ENCODE measurements around the gene MINDY4. TPM values are rescaled to one million over a fixed set of nuclear protein-coding genes. Genes with fewer than 3 reads are reported as not detected.

The MINDY4 gene
- total RNA-seq, 1 experiment from 2014 or later, result 1.8 TPM

GRCh38 chr7:30848121-30848855 is 77.1 kb downstream of the MINDY4 start (continued):
- no peak for TF ChIP-seq ARID4B (CRISPR knock-in tag; IDR thresholded peaks at IDR 0.05; ENCODE audit: borderline replicate concordance)
- no peak for TF ChIP-seq CBFB (CRISPR knock-in tag; IDR thresholded peaks at IDR 0.05; ENCODE audit: low read depth)
- TF ChIP-seq ESRRA (CRISPR knock-in tag; IDR thresholded peaks at IDR 0.05; ENCODE audit: borderline replicate concordance), result no peak
- no peak for TF ChIP-seq SMAD3 (CRISPR knock-in tag; IDR thresholded peaks at IDR 0.05; ENCODE audit: borderline replicate concordance)
- TF ChIP-seq ZNF416 (CRISPR knock-in tag; IDR thresholded peaks at IDR 0.05), result no peak
- TF ChIP-seq OVOL2 (CRISPR knock-in tag; IDR thresholded peaks at IDR 0.05; ENCODE audit: borderline replicate concordance), result no peak
- no peak for TF ChIP-seq CTCF (IDR thresholded peaks at IDR 0.05)
- TF ChIP-seq ZNF512 (CRISPR knock-in tag; IDR thresholded peaks at IDR 0.05; ENCODE audit: borderline replicate concordance), result no peak
- TF ChIP-seq TEAD4 (CRISPR knock-in tag; IDR thresholded peaks at IDR 0.05), result no peak
- no peak for TF ChIP-seq STAT6 (CRISPR knock-in tag; conservative IDR thresholded peaks at IDR 0.05; ENCODE audit: low read depth)

GRCh38 chr7:30849565-30849964 is 78.3 kb downstream of the MINDY4 start:
- H3K9me3 Mint-ChIP-seq, result no peaks in the 10 kb centered on the region
- no peaks in the 10 kb centered on the region for H3K27me3 Mint-ChIP-seq (ENCODE audit: low read depth)
- no peak for ATAC-seq
- H3K4me3 Mint-ChIP-seq, result no peak overlapping the region
- peaks cover 25% of the 10 kb centered on the region for H3K4me1 Mint-ChIP-seq
- no peak overlapping the region for H3K27ac Mint-ChIP-seq
- no peak for DNase-seq (ENCODE audit: low spot score)
- no peaks in the 10 kb centered on the region for H3K36me3 Mint-ChIP-seq
- ChIA-PET CTCF (no interaction called here), POLR2A (interaction anchor here (0.8 kb wide), 1 partner anchor 134 kb away, joined by 3 read pairs; no protein-coding TSS in a partner anchor)
- TF ChIP-seq PRDM15 (CRISPR knock-in tag; IDR thresholded peaks at IDR 0.05) (no peak), ZBTB43 (CRISPR knock-in tag; IDR thresholded peaks at IDR 0.05) (no peak), GABPB1 (CRISPR knock-in tag; IDR thresholded peaks at IDR 0.05) (no peak), MAX (CRISPR knock-in tag; IDR thresholded peaks at IDR 0.05) (no peak), ZNF671 (CRISPR knock-in tag; IDR thresholded peaks at IDR 0.05) (no peak), PRRX2 (CRISPR knock-in tag; IDR thresholded peaks at IDR 0.05) (no peak), USF2 (CRISPR knock-in tag; IDR thresholded peaks at IDR 0.05) (no peak), SOX15 (CRISPR knock-in tag; IDR thresholded peaks at IDR 0.05) (no peak)

All from WTC11 (cell line).